PC-3 (cell line): ENCODE measurements around the gene CABP7. TPM values are rescaled to one million over a fixed set of nuclear protein-coding genes. Genes with fewer than 3 reads are reported as not detected.
"Not testable (repeated sequence)": the region's sequence is repeated elsewhere in the genome, so short reads cannot be mapped to it uniquely, and the experiment has no call there.

ENCODE experiments used
- ATAC-seq: fragments of 200-7000 bp; cut with Tn5 transposase; 2 replicates; pipeline ENCODE4 v1.9.1; 2020; ENCODE audit warnings: mild to moderate bottlenecking, moderate library complexity
- BruUV-seq: library from RNA; stranded (reverse); fragments of 400-500 nt; replicated peaks from 2 replicates; lab custom pipeline; 2021; lab: Mats Ljungman, UMichigan
- CTCF ChIA-PET: fragments of 300-600 bp; sonication (Branson Sonifier 250); formaldehyde crosslinking; loops from one replicate; lab custom pipeline; 2022; ENCODE audit warnings: antibody characterized with exemption; lab: Charles Lee
- POLR2A ChIA-PET: fragments of 300-600 bp; sonication (Branson Sonifier 250); formaldehyde crosslinking; loops from one replicate; lab custom pipeline; 2022; ENCODE audit warnings: antibody characterized with exemption; ENCODE audit not compliant: unreplicated experiment; lab: Charles Lee
- DNase-seq: peaks from one replicate; pipeline ENCODE4 v3.0.0-alpha.2; 2015
- H2AFZ ChIP-seq: fragments of 300-600 bp; sonication (generic); 2 replicates; pipeline ENCODE4 v1.6.0; 2016; ENCODE audit warnings: antibody characterized with exemption, low read length
- H3F3A ChIP-seq: fragments of 300-600 bp; sonication (generic); one replicate; pipeline ENCODE4 v1.6.0; 2017; ENCODE audit warnings: antibody characterized with exemption, low read length, control low read depth, mild to moderate bottlenecking; ENCODE audit not compliant: unreplicated experiment
- H3K27ac ChIP-seq: fragments of 300-600 bp; sonication (generic); 2 replicates; pipeline ENCODE4 v1.5.1; 2016; ENCODE audit warnings: mild to moderate bottlenecking, low read length
- H3K27me3 ChIP-seq: fragments of 300-600 bp; sonication (generic); 2 replicates; pipeline ENCODE4 v1.6.1; 2016; ENCODE audit warnings: low read length, mixed read lengths
- H3K36me3 ChIP-seq: fragments of 300-600 bp; sonication (generic); 2 replicates; pipeline ENCODE4 v1.6.1; 2016; ENCODE audit warnings: low read depth, mixed run types, low read length, mixed read lengths
- H3K4me1 ChIP-seq: fragments of 300-600 bp; sonication (generic); 2 replicates; pipeline ENCODE4 v1.5.1; 2016; ENCODE audit warnings: low read length; ENCODE audit not compliant: insufficient read depth
- H3K4me2 ChIP-seq: fragments of 300-600 bp; sonication (generic); 2 replicates; pipeline ENCODE4 v1.6.0; 2016; ENCODE audit warnings: low read length
- H3K4me3 ChIP-seq: fragments of 300-600 bp; sonication (generic); 2 replicates; pipeline ENCODE4 v1.5.1; 2016; ENCODE audit warnings: mild to moderate bottlenecking, low read length, mixed read lengths
- H3K79me2 ChIP-seq: fragments of 300-600 bp; sonication (generic); 2 replicates; pipeline ENCODE4 v1.6.1; 2017; ENCODE audit warnings: low read length, mixed read lengths
- H3K9ac ChIP-seq: fragments of 300-600 bp; sonication (generic); 2 replicates; pipeline ENCODE4 v1.6.0; 2016; ENCODE audit warnings: mild to moderate bottlenecking, low read length
- H3K9me2 ChIP-seq: fragments of 300-600 bp; sonication (generic); replicated peaks from 2 replicates; pipeline ENCODE4 v1.6.1; 2016; ENCODE audit warnings: mixed run types, low read length, mixed read lengths
- H3K9me3 ChIP-seq: fragments of 300-600 bp; sonication (generic); 2 replicates; pipeline ENCODE4 v1.6.1; 2016; ENCODE audit warnings: low read length, mixed read lengths
- H4K20me1 ChIP-seq: fragments of 300-600 bp; sonication (generic); 2 replicates; pipeline ENCODE4 v1.6.1; 2016; ENCODE audit warnings: low read length, mixed read lengths
- CTCF ChIP-seq: fragments of 300-600 bp; sonication (generic); conservative IDR thresholded peaks from 2 replicates; pipeline ENCODE4 v1.5.1; 2017; ENCODE audit warnings: antibody characterized with exemption, low read depth, mild to moderate bottlenecking, low read length
- EZH2 ChIP-seq: fragments of 300-600 bp; sonication (generic); IDR thresholded peaks from one replicate; pipeline ENCODE4 v1.6.1; 2017; ENCODE audit warnings: antibody characterized with exemption, mild to moderate bottlenecking, low read length; ENCODE audit not compliant: unreplicated experiment
- EZH2phosphoT487 ChIP-seq: fragments of 300-600 bp; sonication (generic); IDR thresholded peaks from 2 replicates; pipeline ENCODE4 v1.6.1; 2018; ENCODE audit warnings: mild to moderate bottlenecking, antibody characterized with exemption, low read length, borderline replicate concordance
- intact Hi-C: fragments of 100-400 bp; cut with micrococcal nuclease; formaldehyde crosslinking; loops from 2 replicates; pipeline ENCODE4 v1.9.0; 2023
- total RNA-seq: library from RNA; depleted of rRNA; stranded (reverse); fragments of >200 nt; gene quantifications from 2 replicates; pipeline ENCODE4 v1.2.3, GENCODE V29; 2014

Gene CABP7
- total RNA-seq, 1 experiment from 2014 or later = 0.87 TPM

- H3K36me3 ChIP-seq = no peaks in the 10 kb centered on the region
- H3K9ac ChIP-seq = no peak overlapping the region
- no peaks in the 10 kb centered on the region for H3K9me2 ChIP-seq
- H3K4me2 ChIP-seq = no peak overlapping the region
- H3K79me2 ChIP-seq = no peaks in the 10 kb centered on the region
- H2AFZ ChIP-seq = no peak overlapping the region
- H3K9me3 ChIP-seq = no peaks in the 10 kb centered on the region
- POLR2A ChIA-PET = no interaction called here
- BruUV-seq = no TSS peak
- CTCF ChIA-PET = no interaction called here
- no peak for ATAC-seq
- no peak overlapping the region for H3K27ac ChIP-seq
- no peak overlapping the region for H3K4me3 ChIP-seq
- H3F3A ChIP-seq = no peaks in the 10 kb centered on the region
- intact Hi-C loops = no loop called here
- H3K4me1 ChIP-seq = no peaks in the 10 kb centered on the region
- H4K20me1 ChIP-seq = no peaks in the 10 kb centered on the region
- no peaks in the 10 kb centered on the region for H3K27me3 ChIP-seq
- no peak for DNase-seq
- TF ChIP-seq EZH2phosphoT487 (no peak), CTCF (no peak), EZH2 (no peak)
Observed at GRCh38 chr22:29753808-29754657, 34.2 kb downstream of the CABP7 start.

GRCh38 chr22:29754658-29755395 is 35.0 kb downstream of the CABP7 start:
- H3K4me3 ChIP-seq, H3K27ac ChIP-seq, CTCF ChIA-PET, POLR2A ChIA-PET, H3K79me2 ChIP-seq, DNase-seq, BruUV-seq, intact Hi-C loops, H2AFZ ChIP-seq, H3K9me3 ChIP-seq, H3F3A ChIP-seq, H3K4me2 ChIP-seq, H3K36me3 ChIP-seq, H3K4me1 ChIP-seq, ATAC-seq, H3K9me2 ChIP-seq, H4K20me1 ChIP-seq, H3K9ac ChIP-seq, H3K27me3 ChIP-seq: not testable (repeated sequence)

GRCh38 chr22:29755889-29756288 is 36.1 kb downstream of the CABP7 start:
- TF ChIP-seq EZH2 = no peak
- no peak for TF ChIP-seq CTCF
- TF ChIP-seq EZH2phosphoT487 = no peak
- Histone ChIP-seq H3K27me3 (no peaks in the 10 kb centered on the region), H3K9me3 (no peaks in the 10 kb centered on the region), H3K36me3 (no peaks in the 10 kb centered on the region), H3K9ac (no peak overlapping the region), H3K27ac (no peak overlapping the region), H3K4me1 (no peaks in the 10 kb centered on the region), H4K20me1 (no peaks in the 10 kb centered on the region), H3K4me2 (no peak overlapping the region), H2AFZ (no peak overlapping the region), H3K79me2 (no peaks in the 10 kb centered on the region), H3F3A (no peaks in the 10 kb centered on the region), H3K4me3 (no peak overlapping the region), H3K9me2 (no peaks in the 10 kb centered on the region)
- intact Hi-C loops = no loop called here
- DNase-seq (no peak), ATAC-seq (no peak)
- ChIA-PET CTCF (no interaction called here), POLR2A (no interaction called here)
- BruUV-seq = no TSS peak
